HG02938 (cell line): ENCODE data around the gene ARHGAP15.

Source experiments
- ATAC-seq: cut with Tn5 transposase; IDR thresholded peaks from one replicate; pipeline ENCODE4 v1.9.1; 2021; ENCODE audit warnings: mild to moderate bottlenecking, moderate library complexity; ENCODE audit not compliant: unreplicated experiment

Gene ARHGAP15

GRCh38 chr2:143333168-143333791 is 204.1 kb downstream of the ARHGAP15 start:
- no peak for ATAC-seq

GRCh38 chr2:143333847-143334246 is 204.6 kb downstream of the ARHGAP15 start:
- no peak for ATAC-seq

GRCh38 chr2:143334837-143335236 is 205.6 kb downstream of the ARHGAP15 start:
- ATAC-seq = no peak

- ATAC-seq = no peak
Measured at GRCh38 chr2:143336719-143337210, 207.5 kb downstream of the ARHGAP15 start.

- ATAC-seq = no peak
Measured at GRCh38 chr2:143341478-143341877, 212.3 kb downstream of the ARHGAP15 start.

DNA sequence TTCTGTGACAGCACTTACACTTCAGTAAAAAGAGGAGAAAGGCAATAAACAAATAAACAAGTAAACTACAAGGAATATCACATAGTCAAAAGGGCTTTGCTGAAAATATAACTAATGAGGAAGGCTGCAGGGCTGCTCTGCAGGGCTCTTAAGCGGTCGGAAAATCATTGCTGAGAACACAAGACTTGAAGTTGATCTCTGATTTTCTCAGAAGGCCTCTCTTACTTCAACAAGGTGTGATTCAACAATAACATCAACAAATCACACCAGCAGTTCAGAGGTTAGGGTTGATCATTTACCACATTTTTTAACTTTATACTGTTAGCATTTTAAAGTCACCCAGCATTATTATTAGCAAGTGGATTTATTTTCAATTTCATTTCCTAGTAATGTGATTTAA is 215.6 kb downstream of the ARHGAP15 start:
- ATAC-seq = no peak

GRCh38 chr2:143345887-143346787 is 216.9 kb downstream of the ARHGAP15 start:
- ATAC-seq = no peak

GRCh38 chr2:143347271-143347695 is 218.1 kb downstream of the ARHGAP15 start:
- no peak for ATAC-seq

GRCh38 chr2:143347901-143348414 is 218.7 kb downstream of the ARHGAP15 start:
- no peak for ATAC-seq

DNA sequence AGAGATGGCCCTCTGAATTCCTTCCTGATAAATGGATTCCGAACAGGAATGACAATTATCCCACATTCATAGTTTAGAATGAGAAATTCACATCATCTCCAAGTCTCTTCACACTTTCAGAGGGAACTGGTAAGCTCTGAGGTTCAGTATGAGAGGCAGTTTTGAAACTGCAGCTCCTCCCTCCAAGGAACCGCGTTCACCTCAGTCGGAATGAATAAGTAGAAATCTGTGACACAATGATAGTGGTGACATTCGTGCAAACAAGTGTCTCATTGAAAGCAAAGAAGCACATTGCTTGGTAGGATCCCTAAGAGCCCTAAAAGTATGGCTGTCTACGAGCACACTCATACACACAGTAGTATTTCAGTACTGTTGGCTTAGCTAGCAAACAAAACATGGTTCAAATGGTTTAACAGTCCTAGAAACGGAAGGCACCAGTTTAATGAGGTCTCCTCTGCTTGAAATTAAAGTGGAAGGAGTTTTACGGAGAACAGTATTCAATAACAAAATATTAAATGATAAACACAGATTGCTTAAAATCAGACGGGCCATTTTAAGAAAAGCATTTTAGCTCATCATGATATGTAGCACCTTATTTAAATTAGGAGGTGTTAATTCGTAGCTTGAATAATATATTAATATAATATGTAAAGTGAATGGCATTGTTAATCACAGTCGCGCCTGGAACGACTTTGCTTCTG is 225.0 kb downstream of the ARHGAP15 start:
- no peak for ATAC-seq

DNA sequence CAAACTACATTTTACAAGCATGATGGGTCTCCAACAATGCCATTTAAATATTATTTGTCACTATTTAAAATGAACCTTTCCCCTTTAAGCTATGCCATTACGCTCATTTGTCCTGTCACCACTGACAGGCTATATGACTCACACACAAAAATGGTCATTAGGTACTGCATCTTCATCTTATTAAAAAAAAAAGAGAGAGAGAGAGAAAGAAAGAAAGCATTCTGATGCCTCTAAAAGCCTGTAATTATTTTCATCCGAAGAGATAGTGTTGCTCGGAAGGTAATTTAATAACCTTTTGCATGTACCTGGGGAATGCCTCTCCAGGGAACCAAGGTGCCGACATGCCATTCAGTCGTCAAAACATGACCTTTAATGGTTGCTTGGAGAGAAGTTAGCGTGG is 226.7 kb downstream of the ARHGAP15 start:
- ATAC-seq = no peak

- no peak for ATAC-seq
Measured at GRCh38 chr2:143356336-143356735, 227.1 kb downstream of the ARHGAP15 start.

DNA sequence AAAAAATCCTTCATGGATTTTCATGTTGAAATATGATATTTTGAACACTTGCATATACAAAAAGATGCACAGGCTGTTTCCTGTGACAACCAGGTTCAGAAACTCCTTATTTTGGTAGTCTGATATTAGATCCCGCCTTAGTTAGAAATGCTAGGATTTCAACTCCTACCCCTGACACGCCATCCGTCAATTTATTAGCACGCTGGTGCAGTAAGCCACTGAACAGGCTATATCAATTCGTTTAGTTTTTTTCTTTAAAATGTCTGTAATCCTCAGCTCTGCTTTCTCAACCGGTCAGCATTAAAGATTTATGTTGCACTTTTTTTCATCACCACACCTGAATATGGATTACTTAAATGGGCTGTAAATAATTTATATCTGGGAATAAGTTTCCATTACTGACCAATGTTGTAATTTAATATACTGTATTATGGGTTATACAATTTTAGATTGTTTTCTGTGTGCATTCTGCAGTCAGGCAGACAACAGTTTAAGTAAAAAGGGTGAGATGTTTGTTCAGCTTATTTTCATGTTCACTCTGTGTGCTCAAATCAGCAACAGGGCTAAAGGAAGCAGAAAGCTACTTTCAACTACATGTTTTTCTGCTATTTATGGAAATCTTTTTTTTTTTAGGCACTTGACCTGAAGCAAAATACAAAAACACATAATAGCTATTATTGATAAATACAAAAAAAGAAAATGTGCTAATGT is 227.7 kb downstream of the ARHGAP15 start:
- no peak for ATAC-seq

GRCh38 chr2:143357966-143358365 is 228.7 kb downstream of the ARHGAP15 start:
- no peak for ATAC-seq

- no peak for ATAC-seq
Measured at GRCh38 chr2:143361346-143361745, 232.1 kb downstream of the ARHGAP15 start.

- ATAC-seq = no peak
Measured at GRCh38 chr2:143371616-143372015, 242.4 kb downstream of the ARHGAP15 start.

- no peak for ATAC-seq
Measured at GRCh38 chr2:143375384-143375880, 246.2 kb downstream of the ARHGAP15 start.

DNA sequence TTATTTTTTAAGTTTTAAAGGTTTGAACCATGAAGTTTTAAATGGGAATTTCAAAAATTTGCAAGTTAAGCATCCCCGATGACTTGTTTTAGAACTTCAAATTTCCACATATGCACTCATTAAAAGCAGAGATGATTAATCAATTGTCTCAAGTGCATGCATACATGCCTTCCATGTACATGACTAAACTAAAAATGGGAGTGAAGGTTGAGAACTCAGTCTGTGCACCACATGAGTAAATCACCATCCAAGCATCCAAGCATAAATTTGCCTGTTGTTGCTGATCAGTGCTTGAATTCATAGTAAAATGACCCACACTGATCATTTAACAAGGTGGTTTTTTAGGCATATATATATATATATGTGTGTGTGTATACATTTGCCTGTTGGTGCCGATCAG is 249.8 kb downstream of the ARHGAP15 start:
- no peak for ATAC-seq

DNA sequence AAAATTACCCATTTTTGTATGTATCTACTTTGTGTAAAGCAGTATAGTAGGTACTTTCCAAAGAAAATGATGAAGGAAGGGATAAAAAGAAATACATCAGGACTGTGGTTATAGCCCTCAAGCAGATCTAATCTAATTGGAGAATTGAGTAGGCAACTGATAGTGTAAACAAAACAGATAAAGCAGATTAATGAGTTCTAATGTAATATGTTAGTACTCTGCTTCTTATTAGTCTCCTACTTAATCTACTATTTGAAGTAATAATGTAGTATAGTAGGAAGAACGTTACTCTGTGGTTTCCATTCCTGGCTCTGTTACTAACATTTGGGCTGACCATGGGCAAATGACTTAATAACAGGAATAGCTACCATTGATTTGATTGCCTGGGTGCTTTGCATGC is 250.7 kb downstream of the ARHGAP15 start:
- no peak for ATAC-seq

DNA sequence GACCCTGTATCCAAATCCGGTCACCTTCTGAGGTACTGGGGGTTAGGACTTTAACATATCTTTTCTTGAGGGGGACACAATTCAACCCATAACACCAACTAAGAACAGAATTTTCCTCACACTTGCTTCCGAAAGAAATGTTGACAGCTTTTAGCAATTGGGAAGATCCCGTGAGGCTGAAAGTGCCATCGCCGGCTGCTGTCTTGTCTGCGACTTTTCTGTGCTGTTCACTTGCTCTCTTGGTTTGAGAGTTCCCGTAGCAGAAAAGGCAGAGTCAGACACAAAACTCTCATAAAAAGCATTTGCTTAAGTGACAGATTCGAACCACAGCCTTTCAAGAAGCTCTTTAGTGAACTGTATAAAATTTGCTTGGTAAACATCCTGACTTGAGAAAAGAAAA is 253.4 kb downstream of the ARHGAP15 start:
- no peak for ATAC-seq
